HG03469 (cell line): Measurements from ENCODE around the gene H6PD.

Experiments
- ATAC-seq: cut with Tn5 transposase; IDR thresholded peaks from one replicate; pipeline ENCODE4 v1.9.1; 2021; ENCODE audit warnings: mild to moderate bottlenecking, moderate library complexity, moderate number of reproducible peaks; ENCODE audit not compliant: unreplicated experiment

Gene H6PD, protein sequence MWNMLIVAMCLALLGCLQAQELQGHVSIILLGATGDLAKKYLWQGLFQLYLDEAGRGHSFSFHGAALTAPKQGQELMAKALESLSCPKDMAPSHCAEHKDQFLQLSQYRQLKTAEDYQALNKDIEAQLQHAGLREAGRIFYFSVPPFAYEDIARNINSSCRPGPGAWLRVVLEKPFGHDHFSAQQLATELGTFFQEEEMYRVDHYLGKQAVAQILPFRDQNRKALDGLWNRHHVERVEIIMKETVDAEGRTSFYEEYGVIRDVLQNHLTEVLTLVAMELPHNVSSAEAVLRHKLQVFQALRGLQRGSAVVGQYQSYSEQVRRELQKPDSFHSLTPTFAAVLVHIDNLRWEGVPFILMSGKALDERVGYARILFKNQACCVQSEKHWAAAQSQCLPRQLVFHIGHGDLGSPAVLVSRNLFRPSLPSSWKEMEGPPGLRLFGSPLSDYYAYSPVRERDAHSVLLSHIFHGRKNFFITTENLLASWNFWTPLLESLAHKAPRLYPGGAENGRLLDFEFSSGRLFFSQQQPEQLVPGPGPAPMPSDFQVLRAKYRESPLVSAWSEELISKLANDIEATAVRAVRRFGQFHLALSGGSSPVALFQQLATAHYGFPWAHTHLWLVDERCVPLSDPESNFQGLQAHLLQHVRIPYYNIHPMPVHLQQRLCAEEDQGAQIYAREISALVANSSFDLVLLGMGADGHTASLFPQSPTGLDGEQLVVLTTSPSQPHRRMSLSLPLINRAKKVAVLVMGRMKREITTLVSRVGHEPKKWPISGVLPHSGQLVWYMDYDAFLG

GRCh38 chr1:9234223-9235095 lies at the start of gene H6PD:
Gene H6PD (plus strand): TSS chr1:9234774. CDS start chr1:9244935, 10,161 bp downstream.
- ATAC-seq: peak; percentile 62

- ATAC-seq: no peak
Observed at GRCh38 chr1:9186082-9186859, 48.3 kb upstream of the H6PD start.

DNA sequence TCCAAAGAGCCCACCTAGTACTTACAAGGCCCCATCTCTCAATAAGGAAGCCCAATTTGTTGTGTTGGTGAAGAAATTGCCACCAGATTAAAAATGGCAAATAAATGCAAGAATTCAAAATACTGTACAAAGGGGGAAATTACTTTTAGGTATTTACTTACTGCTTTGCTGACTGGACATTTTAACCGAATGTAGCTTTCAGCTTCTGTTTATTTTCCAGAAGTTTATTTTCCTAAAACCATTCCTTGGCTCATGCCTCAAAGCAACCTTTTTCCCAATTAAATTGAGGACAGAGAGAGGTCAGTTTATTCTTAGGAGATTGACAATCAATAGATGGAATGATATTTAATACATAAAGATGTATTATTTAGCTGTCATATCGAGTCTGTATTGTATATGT lies 47.6 kb upstream of the H6PD start:
- ATAC-seq: no peak

DNA sequence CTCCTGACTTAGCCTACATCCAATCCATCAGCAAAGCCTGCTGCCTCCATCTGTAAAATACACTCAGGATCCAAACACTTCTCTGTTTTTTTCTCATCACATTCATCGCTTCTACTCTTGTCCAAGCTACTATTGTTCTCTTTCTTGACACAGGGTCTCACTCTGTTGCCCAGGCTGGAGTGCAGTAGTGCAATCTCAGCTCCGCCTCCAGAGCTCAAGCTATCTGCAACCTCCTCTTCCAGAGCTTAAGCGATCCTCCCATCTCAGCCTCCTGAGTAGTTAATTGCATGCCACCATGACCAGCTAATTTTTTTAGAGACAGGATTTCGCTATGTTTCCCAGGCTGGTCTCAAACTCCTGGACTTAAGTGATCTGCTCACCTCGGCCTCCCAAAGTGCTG lies 44.3 kb upstream of the H6PD start:
- ATAC-seq: no peak

DNA sequence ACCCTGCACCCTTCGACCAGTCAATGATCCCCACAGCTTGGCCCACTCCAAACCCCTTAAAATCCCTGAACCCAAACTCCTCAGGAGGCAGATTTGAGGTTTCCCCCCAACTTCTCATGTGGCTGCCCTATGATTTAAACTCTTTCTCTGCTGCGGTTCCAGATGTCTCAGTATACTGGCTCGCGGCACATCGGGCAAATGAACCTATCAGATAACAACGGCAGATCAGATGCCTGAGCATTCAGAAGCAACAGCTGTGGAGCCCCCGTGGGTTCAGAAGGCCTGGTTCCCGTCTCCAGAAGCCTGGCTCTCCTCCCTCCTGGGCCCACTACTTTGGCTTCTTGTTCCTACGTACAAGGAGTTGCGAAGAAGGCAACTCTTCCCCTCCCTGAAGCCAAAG lies 43.3 kb upstream of the H6PD start:
- ATAC-seq: no peak

DNA sequence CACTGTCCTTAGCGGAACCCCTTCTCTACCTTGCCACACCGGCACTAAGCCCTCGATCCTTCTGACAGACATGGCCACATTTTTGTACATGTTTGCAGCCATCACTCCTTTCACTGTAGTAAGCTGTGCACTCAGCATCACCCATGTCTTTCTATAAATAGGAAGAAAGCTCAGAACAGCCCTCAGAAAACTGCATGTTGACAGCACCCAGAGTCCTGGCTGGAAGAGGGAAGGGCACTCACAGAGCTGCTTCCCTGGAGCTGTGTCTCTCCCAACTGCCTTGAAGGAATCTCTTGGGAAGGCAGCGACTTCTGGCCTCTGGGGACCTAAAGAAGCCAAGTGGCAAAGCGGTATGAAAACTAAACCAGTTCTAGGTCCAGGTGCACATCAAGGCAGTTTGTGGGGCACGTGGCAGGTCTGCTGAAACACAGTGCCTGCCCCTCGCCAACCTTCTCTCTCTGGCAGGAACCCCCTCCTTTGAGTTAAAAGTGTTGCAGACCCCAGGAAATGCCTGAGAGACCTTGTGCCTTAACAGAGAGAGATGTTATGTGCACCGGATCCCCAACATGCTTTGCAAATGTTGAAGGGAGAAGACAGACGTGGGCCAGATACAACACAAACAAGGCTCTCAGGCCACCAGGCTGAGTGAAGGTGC lies 41.9 kb upstream of the H6PD start:
- no peak for ATAC-seq

DNA sequence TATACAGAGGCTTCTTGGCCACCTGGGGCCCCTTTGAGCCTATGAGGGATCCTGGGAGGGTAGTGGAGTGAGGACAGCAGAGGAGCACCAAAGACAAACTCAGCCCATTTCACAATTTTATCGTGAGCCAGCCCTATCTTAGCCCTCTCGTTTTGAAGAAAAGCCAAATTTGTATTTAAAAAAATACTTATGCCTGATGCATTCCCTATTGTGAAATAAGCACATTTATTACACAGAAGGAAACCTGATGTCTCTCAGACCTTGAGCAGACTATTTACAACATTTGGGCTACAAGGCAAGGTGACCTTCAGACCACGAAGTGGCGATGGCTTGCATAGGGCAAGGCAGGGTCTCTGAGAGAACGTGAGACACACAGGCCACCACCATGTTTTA lies 41.3 kb upstream of the H6PD start:
- no peak for ATAC-seq

DNA sequence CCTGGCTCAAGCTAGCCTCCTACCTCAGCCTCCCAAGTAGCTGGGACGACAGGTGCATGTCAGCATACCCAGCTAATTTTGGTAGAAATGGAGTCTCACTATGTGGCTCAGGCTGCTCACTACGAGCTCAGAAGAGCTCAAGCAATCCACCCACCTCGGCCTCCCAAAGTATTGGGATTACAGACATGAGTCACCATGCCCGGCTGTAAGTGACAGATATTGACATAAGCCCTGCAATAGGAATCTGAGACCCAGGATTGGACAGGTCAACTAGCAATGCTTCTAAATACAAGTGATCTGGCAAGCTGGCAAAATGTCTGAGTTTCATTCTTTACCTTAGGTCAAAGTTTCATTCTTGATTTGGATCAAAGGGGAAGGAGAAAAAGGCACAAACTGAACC lies 40.5 kb upstream of the H6PD start:
- no peak for ATAC-seq

GRCh38 chr1:9195651-9196050 lies 38.9 kb upstream of the H6PD start:
- ATAC-seq: no peak

DNA sequence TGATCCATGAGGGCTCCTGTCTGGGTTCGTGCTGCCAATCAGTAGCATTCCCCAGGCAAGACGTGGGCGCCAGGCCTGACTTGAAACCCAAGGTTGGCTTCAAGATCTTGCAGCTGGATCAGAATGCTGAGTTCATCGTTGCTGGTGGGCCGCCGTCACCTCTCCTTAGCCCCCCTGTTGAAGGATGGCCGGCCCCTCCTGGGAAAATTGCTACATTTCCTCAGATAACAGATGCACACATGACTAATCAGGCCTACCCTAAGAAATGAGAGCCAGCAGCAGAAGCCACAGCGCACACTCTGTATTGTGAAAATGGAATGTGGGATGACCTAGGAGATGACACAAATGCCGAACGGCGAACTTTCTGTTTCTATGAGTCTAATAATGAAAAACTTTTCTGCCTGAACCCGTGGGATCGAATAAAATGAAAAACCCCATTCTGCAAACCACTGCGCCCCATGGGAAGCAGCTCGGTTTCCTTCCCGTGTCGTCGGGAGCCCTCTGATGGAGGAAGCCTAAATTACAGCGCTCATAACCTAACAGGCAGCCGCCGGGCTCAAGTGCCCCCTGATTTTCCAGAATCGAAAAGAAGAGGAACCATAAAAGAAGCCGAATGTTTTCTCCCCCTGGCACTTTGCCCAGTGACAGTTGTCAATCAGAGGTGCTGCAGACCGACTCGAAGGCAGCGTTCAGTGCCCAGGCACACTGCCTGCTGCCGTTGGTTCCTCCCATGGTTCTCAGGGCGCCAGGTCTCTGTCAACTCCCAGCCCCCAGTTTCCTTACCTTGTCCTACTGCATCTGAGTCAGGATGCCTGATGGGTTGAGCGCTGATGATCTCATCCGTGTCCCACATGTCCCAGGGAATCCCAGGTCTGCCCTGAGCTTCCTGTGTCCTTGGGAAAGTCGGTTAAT lies 38.2 kb upstream of the H6PD start:
- no peak for ATAC-seq

DNA sequence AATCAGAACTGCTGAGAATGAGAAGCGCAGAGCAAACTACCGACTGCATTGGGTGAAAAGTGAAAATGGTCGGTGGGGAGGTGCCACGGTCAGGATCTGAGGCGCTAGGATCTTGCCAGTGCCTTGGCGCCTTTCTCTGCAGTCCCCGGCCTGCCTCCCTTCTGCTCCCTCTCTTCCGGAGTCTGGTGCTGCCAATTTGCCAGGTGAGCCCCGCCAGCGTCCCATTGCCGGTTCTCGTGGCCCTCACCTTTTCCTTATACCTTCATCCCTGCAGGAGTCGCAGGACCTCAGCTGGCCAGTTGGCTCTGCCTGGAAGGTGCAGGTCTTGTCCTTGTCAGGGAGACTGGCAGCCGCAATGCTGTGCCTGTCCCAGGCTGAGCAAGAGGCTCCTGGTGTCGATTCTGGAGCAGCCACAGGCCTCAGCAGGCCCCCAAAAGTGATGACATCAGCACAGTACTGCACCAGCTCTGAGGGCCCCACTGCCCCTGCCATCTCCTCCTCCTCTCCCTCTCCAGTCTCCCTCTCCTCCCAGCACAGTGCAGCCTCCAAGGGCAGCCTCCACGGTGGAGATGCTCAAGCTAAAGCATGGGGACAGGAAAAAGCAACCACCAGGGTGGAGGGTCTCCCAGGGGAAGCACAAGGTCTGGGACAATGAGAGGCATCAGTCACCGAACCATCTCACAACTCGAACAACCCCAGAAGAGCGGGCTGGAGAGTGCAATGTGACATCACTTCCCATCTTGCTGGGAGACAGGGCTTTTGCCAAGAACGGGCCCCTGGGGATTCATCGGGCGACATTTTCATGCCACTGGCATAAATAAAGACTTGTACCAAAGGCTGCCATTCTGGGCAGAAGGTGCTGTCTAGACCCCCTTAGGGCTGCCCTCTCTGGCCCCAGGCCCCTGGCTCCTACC lies 37.1 kb upstream of the H6PD start:
- no peak for ATAC-seq

DNA sequence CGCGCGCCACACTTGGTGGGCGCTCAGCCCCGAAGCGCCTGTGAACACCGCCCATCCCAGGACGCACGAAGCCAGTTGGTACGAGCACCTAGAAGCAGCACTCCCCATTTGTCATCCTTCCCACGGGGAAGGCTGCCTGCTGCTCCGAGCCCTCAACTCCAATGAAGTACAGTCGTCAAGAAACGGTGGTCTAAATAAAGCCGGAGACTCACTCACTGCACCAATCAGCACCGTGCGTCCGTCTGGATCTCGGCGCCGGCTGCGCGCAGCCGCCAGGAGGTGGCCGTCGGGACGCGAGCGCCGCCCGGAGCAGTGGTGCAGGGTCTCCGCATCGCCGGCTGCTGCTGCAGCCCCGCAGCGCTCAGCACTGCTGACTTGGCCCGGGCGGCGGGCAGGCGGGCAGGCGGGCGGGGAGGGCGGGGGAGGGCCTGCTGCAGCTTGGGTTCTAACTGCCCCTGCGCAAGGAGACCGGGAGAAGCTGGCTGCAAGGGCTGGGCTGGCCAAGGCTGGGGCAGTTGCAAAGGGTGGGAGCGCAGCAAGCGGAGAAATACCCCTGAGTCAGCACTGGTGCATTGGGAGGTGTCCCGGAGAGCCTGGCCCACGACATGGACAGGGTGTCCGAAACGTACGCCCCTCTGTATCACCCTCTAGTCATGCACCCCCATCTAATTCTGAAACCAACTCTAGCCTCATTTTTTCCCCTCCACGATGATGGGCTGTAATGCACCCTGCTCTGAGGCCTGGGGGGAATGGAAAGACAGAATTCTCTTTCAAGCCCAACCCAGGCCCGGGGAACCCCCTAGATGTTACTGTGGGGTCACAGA lies 35.8 kb upstream of the H6PD start:
- no peak for ATAC-seq

- no peak for ATAC-seq
Observed at GRCh38 chr1:9200441-9200840, 34.1 kb upstream of the H6PD start.

GRCh38 chr1:9201401-9202239 lies 33.0 kb upstream of the H6PD start:
- no peak for ATAC-seq

- ATAC-seq: no peak
Observed at GRCh38 chr1:9202240-9202870, 32.2 kb upstream of the H6PD start.

- ATAC-seq: no peak
Observed at GRCh38 chr1:9203511-9203982, 31.0 kb upstream of the H6PD start.
